Ascending aorta (tissue), 2 donors: ENCODE results near the gene PIGBOS1. TPM values are rescaled to one million over a fixed set of nuclear protein-coding genes. Genes with fewer than 3 reads are reported as not detected.

ENCODE experiments used
- DNase-seq, 2 donors: peaks; one replicate each; pipeline ENCODE4 v3.0.0-alpha.2; 2019; ENCODE audit warnings: low spot score in 2 of 2
- H3K27ac ChIP-seq, 2 donors: fragments of 200-600 bp; sonication (generic); one replicate each; pipeline ENCODE4 v1.5.1; 2016 to 2017; ENCODE audit warnings: mild to moderate bottlenecking in 1 of 2
- H3K27me3 ChIP-seq: fragments of 200-600 bp; sonication (generic); one replicate; pipeline ENCODE4 v1.5.1; 2017
- H3K36me3 ChIP-seq, 2 donors: fragments of 200-600 bp; sonication (generic); one replicate each; pipeline ENCODE4 v1.5.1; 2016
- H3K4me1 ChIP-seq, 2 donors: fragments of 200-600 bp; sonication (generic); one replicate each; pipeline ENCODE4 v1.5.1; 2016 to 2017; ENCODE audit warnings: mild to moderate bottlenecking in 1 of 2
- H3K4me3 ChIP-seq, 2 donors: fragments of 200-600 bp; sonication (generic); one replicate each; pipeline ENCODE4 v1.5.1; 2016 to 2017; ENCODE audit warnings: mild to moderate bottlenecking in 1 of 2
- H3K9me3 ChIP-seq, 2 donors: fragments of 200-600 bp; sonication (generic); one replicate each; pipeline ENCODE4 v1.5.1; 2016
- intact Hi-C: fragments of 100-400 bp; cut with DNase I; formaldehyde crosslinking; loops from one replicate; pipeline ENCODE4 v1.15.1; 2023
- total RNA-seq: library from RNA; depleted of rRNA; stranded (reverse); fragments of >200 nt; gene quantifications from one replicate; pipeline ENCODE4 v1.1.0, GENCODE V29; 2016
- TF ChIP-seq, protein P1 (sequence below), 3 experiments: fragments of 200-600 bp in 2 of 3; fragments of 450-650 bp in 1 of 3; sonication (generic) in 2 of 3; IDR thresholded peaks; one replicate each; pipeline ENCODE4 v1.5.1; 2016 to 2019; ENCODE audit warnings: antibody characterized with exemption in 3 of 3, mild to moderate bottlenecking in 1 of 3, moderate library complexity in 1 of 3

PIGBOS1 gene, protein sequence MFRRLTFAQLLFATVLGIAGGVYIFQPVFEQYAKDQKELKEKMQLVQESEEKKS
- total RNA-seq = 4.7 TPM

DNA sequence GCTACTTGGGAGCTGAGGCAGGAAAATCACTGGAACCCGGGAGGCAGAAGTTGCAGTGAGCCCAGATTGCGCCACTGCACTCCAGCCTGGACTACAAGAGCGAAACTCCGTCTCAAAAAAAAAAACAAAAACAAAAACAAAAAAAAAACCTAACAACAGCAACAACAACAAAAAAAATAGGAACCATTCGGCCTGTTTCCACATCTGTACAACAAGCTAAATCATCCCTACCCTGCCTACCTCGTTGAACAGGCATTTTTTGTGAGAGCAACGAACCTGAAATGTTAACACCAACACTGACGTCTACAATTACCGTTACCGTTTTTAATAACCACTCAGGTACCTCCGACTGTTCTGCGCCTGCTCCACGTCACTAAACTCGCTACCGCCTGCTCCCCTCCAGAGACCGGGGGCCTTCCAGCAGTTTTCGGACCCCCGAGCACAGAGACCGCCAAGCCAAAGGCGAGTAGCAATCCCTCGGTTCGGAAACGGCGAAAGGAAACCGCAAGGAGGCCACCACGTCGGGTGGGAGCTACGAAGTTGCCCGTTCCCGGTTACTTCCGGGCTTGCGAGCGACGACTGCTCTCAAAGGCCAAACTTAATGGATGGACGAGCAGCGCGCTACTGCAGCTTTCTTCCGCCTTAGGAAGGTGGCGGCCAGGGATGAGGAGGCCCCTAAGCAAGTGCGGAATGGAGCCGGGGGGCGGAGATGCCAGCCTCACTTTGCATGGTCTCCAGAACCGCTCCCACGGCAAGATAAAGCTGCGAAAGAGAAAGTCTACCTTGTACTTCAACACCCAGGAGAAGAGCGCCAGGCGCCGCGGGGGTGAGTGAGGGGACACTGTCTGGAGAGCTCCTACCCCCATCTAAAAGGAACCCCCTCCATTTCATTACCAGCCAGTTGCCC, at the start of gene PIGBOS1, which contains the start of gene PIGB:
Gene PIGBOS1 (minus strand): TSS at position 536 of the 907 bp plus-strand sequence. CDS start 1,331 bp downstream, outside the sequence.
Gene PIGB (plus strand): TSS at position 635 of the 907 bp plus-strand sequence. CDS start 29 bp downstream, at position 664.
- DNase-seq = peak; percentile 39 to 90
- peak within 1 kb of the TSS; percentile 89 for H3K27ac ChIP-seq
- H3K27me3 ChIP-seq = no peaks in the 10 kb centered on the region
- TF ChIP-seq, protein P1, sequence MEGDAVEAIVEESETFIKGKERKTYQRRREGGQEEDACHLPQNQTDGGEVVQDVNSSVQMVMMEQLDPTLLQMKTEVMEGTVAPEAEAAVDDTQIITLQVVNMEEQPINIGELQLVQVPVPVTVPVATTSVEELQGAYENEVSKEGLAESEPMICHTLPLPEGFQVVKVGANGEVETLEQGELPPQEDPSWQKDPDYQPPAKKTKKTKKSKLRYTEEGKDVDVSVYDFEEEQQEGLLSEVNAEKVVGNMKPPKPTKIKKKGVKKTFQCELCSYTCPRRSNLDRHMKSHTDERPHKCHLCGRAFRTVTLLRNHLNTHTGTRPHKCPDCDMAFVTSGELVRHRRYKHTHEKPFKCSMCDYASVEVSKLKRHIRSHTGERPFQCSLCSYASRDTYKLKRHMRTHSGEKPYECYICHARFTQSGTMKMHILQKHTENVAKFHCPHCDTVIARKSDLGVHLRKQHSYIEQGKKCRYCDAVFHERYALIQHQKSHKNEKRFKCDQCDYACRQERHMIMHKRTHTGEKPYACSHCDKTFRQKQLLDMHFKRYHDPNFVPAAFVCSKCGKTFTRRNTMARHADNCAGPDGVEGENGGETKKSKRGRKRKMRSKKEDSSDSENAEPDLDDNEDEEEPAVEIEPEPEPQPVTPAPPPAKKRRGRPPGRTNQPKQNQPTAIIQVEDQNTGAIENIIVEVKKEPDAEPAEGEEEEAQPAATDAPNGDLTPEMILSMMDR (IDR thresholded peaks at IDR 0.05) = peak; percentile 6 to 15 (median 9)
- peaks cover 0 to 17% of the 10 kb centered on the region in 2 donors for H3K4me1 ChIP-seq
- H3K36me3 ChIP-seq = no peaks in the 10 kb centered on the region
- H3K9me3 ChIP-seq = no peaks in the 10 kb centered on the region
- intact Hi-C loops = loop anchor here (1.0 to 2.0 kb wide), 2 partner anchors 30 to 90 kb away; partner anchors contain the start of genes CCPG1, PIERCE2 and RAB27A
- H3K4me3 ChIP-seq = peak within 1 kb of the TSS; percentile 65 to 71

DNA sequence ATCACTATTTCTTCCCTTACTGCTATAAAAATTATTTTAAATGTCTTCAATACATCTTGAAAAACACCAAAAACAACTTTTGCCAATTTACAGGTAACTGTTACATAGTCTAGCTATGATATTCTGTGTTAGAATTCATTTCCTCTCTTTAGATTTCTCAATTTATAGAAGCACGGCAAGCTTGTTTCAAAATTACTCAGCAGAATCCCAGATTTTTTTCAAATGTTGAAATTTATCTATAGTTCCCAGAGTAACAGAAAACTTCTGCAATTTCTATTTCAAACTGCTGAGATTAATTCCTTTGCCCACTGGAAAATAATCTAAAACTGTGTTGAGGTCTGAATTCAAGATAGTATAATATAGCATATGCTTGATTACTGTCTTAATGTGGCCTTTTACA, 48.1 kb upstream of the PIGBOS1 start:
- peaks cover 27 to 54% of the 10 kb centered on the region in 2 donors for H3K36me3 ChIP-seq
- H3K4me3 ChIP-seq = no peak overlapping the region
- H3K9me3 ChIP-seq = no peaks in the 10 kb centered on the region
- H3K4me1 ChIP-seq = no peaks in the 10 kb centered on the region
- DNase-seq = no peak
- TF ChIP-seq, protein P1 (IDR thresholded peaks at IDR 0.05) = no peak
- H3K27ac ChIP-seq = no peak overlapping the region
- H3K27me3 ChIP-seq = no peaks in the 10 kb centered on the region
- intact Hi-C loops = no loop called here

DNA sequence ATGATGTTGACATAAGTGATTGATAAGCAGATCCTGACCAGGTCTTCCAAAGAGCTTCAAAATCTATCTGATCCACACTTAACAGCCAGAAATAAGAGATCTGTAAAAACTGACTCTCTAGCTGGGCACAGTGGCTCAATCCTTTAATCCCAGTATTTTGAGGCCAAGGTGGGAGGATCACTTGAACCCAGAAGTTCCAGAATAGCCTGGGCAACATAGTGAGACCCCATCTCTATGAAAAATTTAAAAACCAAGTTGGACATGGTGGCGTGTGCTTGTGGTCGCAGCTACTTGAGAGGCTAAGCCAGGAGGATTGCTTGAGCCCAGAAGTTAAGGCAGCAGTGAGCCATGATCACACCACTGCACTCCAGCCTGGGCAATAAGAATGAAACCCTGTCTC, 43.7 kb upstream of the PIGBOS1 start:
- H3K36me3 ChIP-seq = peaks cover 10 to 27% of the 10 kb centered on the region in 2 donors
- H3K27me3 ChIP-seq = no peaks in the 10 kb centered on the region
- TF ChIP-seq, protein P1 (IDR thresholded peaks at IDR 0.05) = no peak
- H3K27ac ChIP-seq = no peak overlapping the region
- no peak for DNase-seq
- no peaks in the 10 kb centered on the region for H3K9me3 ChIP-seq
- intact Hi-C loops = no loop called here
- no peaks in the 10 kb centered on the region for H3K4me1 ChIP-seq
- no peak overlapping the region for H3K4me3 ChIP-seq

DNA sequence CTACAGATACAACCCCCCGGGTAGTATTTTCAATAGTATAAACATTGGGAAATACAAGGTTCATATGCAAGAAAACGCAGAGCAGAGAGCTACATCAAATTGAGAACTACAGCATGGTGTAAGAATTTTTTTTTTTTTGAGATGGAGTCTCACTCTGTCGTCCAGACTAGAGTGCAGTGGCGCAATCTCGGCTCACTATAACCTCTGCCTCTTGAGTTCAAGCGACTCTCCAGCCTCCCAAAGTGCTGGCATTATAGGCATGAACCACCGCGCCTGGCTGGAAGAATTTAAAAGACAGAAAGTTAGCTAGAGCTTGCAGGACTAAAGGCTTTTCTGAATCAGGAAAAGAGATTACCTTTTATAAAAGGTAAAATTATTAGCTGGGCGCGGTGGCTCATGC, 42.1 kb upstream of the PIGBOS1 start:
- Histone ChIP-seq H3K27me3 (no peaks in the 10 kb centered on the region), H3K36me3 (peaks cover 10 to 30% of the 10 kb centered on the region in 2 donors), H3K27ac (no peak overlapping the region), H3K9me3 (no peaks in the 10 kb centered on the region), H3K4me3 (no peak overlapping the region), H3K4me1 (no peaks in the 10 kb centered on the region)
- DNase-seq = no peak
- intact Hi-C loops = no loop called here
- TF ChIP-seq, protein P1 (IDR thresholded peaks at IDR 0.05) = no peak

DNA sequence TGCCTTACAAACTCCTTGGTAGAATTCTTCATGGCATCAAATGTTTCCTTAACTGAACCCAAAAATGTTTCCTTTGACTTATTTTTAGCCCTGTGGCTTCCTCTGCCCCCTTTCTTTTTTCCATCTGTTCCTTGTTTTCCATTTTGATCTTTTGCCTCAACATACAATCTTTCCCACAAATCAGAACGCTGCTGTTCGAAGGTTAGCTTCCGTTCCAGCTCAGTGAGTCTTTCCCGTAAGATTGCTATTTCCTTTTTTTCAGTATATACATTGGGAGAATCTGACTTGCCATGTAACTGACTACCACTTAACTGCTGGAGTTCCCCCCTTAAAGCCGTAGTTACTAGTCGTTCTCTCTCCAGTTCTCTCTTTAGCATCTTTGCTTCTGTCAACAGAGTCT, 41.3 kb upstream of the PIGBOS1 start:
- Histone ChIP-seq H3K27ac (peak overlapping the region; percentile 23 to 63), H3K36me3 (peaks cover 10 to 28% of the 10 kb centered on the region in 2 donors)

More for the DNA sequence above, 41.3 kb upstream of the PIGBOS1 start:
- no peak overlapping the region for H3K4me3 ChIP-seq
- TF ChIP-seq, protein P1 (IDR thresholded peaks at IDR 0.05) = no peak
- DNase-seq = no peak
- no peaks in the 10 kb centered on the region for H3K4me1 ChIP-seq
- no peaks in the 10 kb centered on the region for H3K9me3 ChIP-seq
- intact Hi-C loops = no loop called here
- H3K27me3 ChIP-seq = no peaks in the 10 kb centered on the region
